Stimulated activated CD8-positive, alpha-beta memory T cell treated with anti-CD3 and anti-CD28 coated beads, Interleukin-4, amount 100 ng/mL, for 1 hour (primary cell): ENCODE results near the gene APOA4.

Experiments
- DNase-seq, 2 donors: peaks; one replicate each; pipeline ENCODE4 v3.0.0-alpha.2; 2020; ENCODE audit warnings: low read depth in 2 of 2, low spot score in 1 of 2

APOA4 gene

DNA sequence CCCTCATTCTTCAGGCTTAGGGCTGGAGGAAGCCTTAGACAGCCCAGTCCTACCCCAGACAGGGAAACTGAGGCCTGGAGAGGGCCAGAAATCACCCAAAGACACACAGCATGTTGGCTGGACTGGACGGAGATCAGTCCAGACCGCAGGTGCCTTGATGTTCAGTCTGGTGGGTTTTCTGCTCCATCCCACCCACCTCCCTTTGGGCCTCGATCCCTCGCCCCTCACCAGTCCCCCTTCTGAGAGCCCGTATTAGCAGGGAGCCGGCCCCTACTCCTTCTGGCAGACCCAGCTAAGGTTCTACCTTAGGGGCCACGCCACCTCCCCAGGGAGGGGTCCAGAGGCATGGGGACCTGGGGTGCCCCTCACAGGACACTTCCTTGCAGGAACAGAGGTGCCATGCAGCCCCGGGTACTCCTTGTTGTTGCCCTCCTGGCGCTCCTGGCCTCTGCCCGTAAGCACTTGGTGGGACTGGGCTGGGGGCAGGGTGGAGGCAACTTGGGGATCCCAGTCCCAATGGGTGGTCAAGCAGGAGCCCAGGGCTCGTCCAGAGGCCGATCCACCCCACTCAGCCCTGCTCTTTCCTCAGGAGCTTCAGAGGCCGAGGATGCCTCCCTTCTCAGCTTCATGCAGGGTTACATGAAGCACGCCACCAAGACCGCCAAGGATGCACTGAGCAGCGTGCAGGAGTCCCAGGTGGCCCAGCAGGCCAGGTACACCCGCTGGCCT lies 7.2 kb upstream of the APOA4 start:
- no peak for DNase-seq

DNA sequence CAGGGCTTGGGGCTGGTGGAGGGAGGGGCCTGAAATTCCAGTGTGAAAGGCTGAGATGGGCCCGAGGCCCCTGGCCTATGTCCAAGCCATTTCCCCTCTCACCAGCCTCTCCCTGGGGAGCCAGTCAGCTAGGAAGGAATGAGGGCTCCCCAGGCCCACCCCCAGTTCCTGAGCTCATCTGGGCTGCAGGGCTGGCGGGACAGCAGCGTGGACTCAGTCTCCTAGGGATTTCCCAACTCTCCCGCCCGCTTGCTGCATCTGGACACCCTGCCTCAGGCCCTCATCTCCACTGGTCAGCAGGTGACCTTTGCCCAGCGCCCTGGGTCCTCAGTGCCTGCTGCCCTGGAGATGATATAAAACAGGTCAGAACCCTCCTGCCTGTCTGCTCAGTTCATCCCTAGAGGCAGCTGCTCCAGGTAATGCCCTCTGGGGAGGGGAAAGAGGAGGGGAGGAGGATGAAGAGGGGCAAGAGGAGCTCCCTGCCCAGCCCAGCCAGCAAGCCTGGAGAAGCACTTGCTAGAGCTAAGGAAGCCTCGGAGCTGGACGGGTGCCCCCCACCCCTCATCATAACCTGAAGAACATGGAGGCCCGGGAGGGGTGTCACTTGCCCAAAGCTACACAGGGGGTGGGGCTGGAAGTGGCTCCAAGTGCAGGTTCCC lies 6.5 kb upstream of the APOA4 start, which contains the start of gene APOC3:
APOC3 (plus strand) TSS at position 383 of the 659 bp plus-strand sequence. CDS start 676 bp downstream, outside the sequence.
- DNase-seq = no peak

DNA sequence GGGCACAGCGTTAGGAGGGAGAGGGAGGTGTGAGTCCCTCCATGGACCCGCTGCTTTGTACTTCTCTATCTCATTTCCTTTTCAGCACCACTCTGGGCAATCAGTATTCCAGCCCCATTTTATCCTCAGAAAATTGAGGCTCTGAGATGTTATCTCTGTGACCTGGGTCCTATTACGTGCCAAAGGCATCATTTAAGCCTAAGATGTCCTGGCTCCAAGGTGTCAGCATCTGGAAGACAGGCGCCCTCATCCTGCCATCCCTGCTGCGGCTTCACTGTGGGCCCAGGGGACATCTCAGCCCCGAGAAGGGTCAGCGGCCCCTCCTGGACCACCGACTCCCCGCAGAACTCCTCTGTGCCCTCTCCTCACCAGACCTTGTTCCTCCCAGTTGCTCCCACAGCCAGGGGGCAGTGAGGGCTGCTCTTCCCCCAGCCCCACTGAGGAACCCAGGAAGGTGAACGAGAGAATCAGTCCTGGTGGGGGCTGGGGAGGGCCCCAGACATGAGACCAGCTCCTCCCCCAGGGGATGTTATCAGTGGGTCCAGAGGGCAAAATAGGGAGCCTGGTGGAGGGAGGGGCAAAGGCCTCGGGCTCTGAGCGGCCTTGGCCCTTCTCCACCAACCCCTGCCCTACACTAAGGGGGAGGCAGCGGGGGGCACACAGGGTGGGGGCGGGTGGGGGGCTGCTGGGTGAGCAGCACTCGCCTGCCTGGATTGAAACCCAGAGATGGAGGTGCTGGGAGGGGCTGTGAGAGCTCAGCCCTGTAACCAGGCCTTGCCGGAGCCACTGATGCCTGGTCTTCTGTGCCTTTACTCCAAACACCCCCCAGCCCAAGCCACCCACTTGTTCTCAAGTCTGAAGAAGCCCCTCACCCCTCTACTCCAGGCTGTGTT lies 5.8 kb upstream of the APOA4 start:
- no peak for DNase-seq

DNA sequence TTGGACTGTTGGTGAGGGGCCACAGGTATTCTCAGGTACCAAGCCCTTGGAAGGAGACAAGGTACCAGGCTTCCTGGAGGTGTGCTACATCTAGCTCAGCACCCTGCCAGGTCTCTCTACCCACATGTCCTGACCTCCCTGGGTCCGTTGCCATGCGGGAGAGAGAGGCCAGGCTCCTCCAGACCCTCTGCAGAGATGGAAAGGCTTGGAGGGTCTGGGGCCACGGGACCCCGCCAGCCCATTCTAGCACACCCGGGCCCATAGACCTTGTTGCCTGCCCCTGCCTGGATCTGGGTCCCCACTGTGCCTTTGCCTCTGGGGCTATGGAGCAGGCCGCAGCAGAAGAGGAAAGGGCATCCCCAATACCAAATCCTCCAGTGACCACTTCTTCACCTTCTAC lies 4.4 kb upstream of the APOA4 start:
- DNase-seq = no peak

DNA sequence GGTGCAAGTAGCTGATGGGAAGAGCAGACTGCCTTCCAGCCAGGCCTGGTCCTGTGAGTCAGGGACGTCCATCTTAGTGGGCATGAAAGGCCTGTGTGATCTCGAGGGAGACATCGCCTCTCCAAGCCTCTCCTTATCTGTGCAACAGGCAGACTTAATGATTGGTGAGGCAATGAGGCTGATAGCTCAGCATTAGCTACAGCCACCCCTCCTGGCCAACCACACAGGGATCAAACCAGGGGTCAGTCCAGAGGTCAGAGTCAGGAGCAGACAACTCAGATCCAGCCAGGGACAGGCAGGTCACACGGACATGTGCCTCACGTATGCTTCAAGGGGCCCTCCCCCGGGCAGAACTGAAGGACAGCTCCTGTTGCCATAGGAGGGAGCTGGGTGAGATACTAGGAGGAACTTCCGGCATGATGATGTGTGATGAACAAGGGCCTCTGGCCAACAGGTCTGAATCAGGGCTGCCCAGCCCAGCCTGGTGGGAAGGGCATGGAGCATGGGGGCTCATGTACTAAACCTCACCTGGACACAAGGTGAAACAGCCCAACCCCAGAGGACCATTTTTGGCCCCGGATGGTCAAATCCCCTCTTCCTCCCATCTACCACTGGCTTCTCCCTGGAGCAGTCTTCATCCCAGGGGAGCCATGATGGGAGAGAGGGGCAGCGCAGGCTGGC lies 3.8 kb upstream of the APOA4 start:
- no peak for DNase-seq

- DNase-seq = no peak
Observed at GRCh38 chr11:116825854-116826750, 3.0 kb upstream of the APOA4 start.

GRCh38 chr11:116825434-116825833 lies 2.3 kb upstream of the APOA4 start:
- no peak for DNase-seq

DNA sequence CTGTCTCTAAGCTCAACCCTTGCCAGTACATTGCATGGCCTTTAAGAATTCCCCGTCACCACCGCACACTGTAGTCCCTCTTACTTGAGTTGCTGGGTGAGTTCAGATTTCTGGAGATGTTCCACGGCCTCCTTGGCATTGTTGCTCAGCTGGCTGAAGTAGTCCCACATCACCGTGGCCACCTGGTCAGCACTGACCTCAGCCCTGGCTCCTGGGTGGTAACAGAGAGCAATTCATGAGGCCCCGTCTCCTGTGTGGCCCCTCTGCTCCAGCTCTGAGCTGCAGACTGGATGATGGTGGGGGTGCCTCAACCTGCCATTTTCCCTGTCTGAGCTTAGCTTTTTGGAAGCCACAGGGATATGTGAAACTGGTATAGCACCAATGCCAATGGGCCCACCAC lies 529 bp downstream of the APOA4 start:
- DNase-seq = no peak

- DNase-seq = no peak
Observed at GRCh38 chr11:116821050-116821918, 1.8 kb downstream of the APOA4 start.

DNA sequence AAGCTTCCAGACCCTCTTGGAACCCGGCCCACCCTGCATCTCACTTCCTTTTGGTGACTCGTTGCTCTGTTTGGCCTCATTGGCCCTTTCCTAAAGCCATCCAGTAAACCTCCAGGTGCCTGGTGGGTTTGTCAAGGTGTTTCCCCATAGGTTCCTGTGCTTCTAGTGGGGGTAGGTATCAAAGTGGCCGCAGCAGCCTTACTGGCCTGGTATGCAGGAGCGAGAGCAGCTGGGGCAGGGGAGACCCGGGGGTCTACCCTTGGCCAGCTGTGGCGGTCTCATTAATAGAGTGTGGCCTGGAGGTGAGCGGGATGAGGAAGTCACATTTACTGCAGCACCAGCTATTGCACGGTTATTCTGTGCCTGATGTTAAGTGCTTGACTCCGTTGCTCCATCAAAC lies 4.1 kb downstream of the APOA4 start:
- DNase-seq = no peak

DNA sequence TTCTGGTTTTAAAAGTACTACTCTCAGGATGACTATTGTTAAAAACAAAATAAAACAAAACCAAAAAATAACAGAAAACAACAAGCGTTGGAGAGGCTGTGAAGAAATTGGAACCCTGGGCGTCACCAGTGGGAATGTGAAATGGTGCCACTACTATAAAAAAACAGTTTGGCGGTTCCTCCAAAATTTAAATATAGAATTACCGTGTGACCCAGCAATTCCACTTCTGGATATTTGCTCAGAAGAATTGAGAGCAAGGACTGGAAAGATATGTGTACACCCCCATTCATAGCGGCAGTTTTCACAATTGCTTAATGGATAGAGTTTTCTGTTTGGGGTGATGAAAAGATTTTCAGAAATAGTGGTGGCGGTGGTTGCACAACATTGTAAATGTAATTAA lies 8.6 kb downstream of the APOA4 start:
- no peak for DNase-seq

- DNase-seq = no peak
Observed at GRCh38 chr11:116813781-116814471, 9.2 kb downstream of the APOA4 start.

GRCh38 chr11:116813170-116813569 lies 9.9 kb downstream of the APOA4 start:
- no peak for DNase-seq

DNA sequence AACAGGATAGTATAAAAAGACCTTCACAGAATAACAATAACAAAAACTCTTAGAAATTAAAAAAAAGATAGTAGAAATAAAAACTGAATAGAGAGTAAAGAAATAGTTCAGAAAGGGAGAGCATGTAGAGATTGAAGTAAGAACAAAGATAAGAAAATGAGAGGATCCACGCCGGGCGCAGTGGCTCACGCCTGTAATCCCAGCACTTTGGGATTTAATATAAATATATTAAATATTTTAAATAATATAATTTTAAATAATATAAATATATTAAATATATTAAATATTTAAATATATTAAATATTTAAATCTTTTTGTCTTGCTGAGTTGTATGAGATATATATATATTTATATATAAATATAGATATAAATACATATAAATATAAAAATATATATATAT lies 11.0 kb downstream of the APOA4 start:
- DNase-seq = no peak

DNA sequence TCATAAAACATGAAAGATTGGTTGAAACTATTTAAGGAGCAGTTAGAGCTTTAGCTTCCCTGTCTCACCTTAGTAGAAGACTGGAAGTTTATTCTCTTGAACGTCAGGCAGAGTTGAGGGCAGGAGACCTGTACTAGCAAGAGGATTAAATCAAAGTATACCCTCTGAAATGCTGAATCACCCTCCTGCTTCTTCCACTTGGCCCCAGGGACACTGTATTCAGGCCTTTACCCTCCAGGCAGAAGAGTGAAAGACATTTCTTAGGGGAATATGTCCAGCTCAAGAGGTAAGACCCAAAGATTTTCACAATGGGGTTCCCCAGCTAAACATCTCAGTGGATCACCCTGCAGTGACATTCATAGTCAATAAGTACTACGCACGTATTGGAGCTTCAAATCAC lies 11.9 kb downstream of the APOA4 start:
- no peak for DNase-seq

DNA sequence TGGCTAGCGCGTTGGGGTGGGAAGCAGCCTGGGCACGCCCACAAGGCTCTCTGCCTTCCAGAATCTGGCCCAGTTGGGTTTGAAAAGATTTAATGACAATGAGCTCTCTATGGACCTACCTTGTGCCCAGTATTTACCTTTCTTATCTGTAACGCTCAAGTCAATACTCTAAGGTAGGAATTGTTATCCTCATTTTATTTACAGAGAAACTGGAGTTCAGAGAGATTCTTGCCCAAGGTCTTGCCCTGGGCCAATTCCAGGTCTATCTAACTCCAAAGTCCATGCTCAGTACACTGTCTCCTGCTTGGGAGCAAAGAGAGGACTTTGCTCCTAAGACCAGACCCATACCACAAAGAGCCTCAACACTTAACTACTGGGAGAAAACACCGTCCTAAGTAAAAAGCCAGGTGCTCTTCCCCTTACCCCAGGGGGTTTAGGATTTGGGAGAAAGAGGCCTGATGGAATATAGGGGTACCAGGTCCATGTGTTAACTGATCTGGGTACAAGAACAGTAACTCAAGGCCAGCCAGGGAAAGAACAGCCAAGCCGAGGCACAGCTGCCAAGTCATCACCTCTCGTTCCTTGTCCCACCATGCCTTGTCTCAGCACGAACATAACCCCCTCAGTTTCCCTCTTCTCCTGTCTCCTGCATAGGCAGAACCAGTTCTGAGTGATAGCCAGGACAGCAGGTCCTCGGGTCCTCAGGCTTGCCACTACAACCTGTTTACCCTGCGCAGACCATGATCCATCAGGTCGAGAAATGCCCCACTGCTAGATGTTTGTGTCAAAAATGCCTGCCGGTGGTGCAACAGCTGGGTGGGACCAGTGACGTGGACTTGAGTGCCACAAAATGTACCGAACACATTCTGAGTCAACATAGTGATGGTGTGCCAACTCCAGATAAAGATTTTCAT lies 14.6 kb downstream of the APOA4 start:
- no peak for DNase-seq

DNA sequence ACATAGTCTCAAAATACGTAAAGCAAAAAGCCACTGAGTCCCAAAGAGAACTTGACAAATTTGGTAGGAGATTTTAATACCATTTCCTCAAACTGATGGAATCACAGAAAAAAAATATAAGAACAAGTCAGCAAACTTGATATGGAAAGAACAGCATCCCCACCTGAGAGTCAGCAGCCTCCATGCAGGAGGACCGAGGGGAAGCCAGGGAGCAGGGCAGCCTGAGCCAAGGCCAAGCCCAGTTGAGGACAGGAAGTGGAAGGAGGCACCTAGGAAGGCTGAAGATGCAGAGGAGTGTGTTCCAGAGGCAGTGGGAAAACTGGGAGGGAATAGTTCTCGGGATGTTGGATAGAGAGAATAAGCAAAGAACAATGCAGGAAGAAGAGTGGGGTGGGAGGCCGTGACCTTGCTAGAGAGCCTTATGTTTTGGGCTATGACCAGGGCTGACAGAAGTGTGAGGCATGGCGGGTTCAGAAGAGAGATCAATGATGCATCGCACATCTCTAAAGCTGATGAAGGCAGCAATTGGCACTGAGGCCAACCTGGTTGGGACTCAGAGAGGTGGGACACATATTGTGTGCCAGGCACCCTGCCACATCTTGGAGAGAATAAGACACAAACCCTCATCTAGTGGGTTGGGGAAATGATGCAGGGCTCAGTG lies 15.4 kb downstream of the APOA4 start:
- no peak for DNase-seq
